Measurements from ENCODE around the gene ST6GALNAC2.

The ST6GALNAC2 gene

DNA sequence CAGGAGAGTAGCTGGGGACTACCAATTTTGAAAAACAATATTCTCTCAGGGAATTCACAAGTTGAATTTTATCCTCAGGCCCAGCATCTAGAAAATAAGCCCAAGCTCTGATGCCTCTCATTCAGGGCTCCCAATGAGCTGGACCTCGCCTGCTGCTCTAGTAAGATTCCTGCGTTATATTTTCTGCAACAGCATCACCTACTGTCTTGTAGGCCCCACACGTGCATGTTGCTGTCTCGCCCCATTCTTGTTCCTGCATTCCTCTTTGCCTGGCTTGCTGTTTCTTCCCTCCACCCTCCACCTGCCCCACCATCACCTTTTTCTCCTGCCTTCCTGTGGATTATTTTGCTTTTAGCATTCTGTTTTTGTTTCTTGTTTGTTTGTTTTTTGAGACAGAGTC, 8.3 kb upstream of the ST6GALNAC2 start:
- peaks cover 16% of the 10 kb centered on the region for H3K4me1 ChIP-seq (ENCODE audit: control insufficient read depth, insufficient read depth, low read length)
- H3K36me3 ChIP-seq (ENCODE audit: control insufficient read depth, insufficient read depth, low read length): no peaks in the 10 kb centered on the region
- no peak overlapping the region for H3K4me3 ChIP-seq (ENCODE audit: low read length)
- no peaks in the 10 kb centered on the region for H3K9me3 ChIP-seq (ENCODE audit: control insufficient read depth, low read length)
- H3K27me3 ChIP-seq (ENCODE audit: control insufficient read depth, insufficient read depth, low read length): no peaks in the 10 kb centered on the region
- H3K9ac ChIP-seq (ENCODE audit: low read length): no peak overlapping the region

DNA sequence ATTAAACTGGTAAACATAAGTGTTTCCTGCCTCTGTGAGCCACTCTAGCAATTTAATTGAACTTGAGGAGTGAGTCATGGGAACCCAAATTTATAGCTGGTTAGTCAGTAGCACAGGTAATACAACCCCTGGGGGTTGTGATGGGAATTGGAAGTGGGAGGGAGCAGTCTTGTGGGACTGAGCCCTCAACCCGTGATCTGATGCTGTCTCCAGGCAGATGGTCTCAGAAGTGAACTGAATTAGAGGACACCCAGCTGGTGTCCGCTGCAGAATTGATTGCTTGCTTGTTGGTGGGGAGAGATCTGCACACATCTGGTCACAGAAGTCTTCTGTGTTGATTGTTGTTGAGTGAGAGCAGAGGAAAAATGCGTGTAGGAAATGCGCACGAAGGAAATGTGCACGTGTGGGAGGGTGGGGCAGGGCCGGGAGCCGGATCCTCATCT, 7.7 kb upstream of the ST6GALNAC2 start:
- Histone ChIP-seq H3K27me3 (ENCODE audit: control insufficient read depth, insufficient read depth, low read length) (peaks cover 4% of the 10 kb centered on the region), H3K9me3 (ENCODE audit: control insufficient read depth, low read length) (no peaks in the 10 kb centered on the region), H3K9ac (ENCODE audit: low read length) (no peak overlapping the region), H3K4me1 (ENCODE audit: control insufficient read depth, insufficient read depth, low read length) (peaks cover 15% of the 10 kb centered on the region), H3K4me3 (ENCODE audit: low read length) (no peak overlapping the region), H3K36me3 (ENCODE audit: control insufficient read depth, insufficient read depth, low read length) (no peaks in the 10 kb centered on the region)

DNA sequence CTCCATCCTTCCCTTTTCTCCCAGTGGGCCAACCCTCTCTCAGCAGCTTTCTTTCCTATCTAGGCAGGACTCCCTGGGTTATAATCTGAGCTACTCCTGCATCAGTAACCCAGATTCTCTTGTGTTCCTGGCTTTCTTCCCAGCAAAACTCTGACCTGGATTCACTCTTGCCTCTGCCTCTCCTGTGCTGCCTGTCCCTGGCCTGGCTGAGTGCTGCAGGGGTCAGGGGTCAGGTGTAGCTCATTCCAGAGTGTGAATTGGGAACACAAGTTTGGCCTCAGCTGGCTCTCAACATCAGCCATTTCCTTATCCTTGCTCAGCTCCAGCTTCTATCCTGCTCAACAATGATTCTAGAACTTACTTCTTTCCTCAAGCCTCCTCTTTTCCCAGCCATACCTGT, 2.5 kb upstream of the ST6GALNAC2 start:
- no peak overlapping the region for H3K4me3 ChIP-seq (ENCODE audit: low read length)
- peaks cover 10% of the 10 kb centered on the region for H3K4me1 ChIP-seq (ENCODE audit: control insufficient read depth, insufficient read depth, low read length)
- no peaks in the 10 kb centered on the region for H3K9me3 ChIP-seq (ENCODE audit: control insufficient read depth, low read length)
- no peak overlapping the region for H3K9ac ChIP-seq (ENCODE audit: low read length)
- peaks cover 21% of the 10 kb centered on the region for H3K27me3 ChIP-seq (ENCODE audit: control insufficient read depth, insufficient read depth, low read length)
- no peaks in the 10 kb centered on the region for H3K36me3 ChIP-seq (ENCODE audit: control insufficient read depth, insufficient read depth, low read length)

DNA sequence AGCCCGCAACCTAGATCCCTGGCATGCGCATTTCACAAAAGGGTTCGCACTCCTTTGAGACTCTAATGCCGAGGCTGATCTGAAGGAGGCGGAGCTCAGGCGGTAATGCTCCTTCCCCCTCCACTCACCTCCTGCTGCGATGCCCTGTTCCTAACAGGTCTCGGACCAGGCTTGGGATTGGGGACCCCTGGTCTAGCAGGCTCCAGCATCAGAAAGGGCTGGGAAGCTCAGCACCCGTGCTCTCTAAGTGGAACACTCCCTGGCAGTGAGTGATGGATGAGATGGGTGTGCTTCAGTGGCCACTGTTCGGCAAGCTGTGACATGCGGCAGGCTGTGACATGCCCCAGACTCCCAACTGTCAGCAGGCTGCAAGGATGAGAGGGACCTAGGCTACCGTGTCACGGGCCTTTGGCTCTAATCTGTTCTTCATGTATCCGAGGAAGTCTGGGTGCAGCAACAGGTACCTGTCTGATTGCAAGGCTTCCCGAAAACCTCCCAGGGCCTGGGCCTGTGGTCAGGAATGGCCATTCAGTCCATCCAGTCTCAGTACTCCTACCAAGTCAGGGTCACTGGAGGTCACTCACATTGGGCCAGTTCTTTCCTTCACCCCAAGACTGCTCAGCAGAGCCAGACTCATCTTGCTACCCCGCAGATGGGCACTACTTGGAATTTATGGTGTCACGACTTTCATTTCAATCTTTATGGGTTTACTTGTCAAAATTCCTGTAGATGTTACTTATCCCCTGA, 1.3 kb upstream of the ST6GALNAC2 start:
- Histone ChIP-seq H3K36me3 (ENCODE audit: control insufficient read depth, insufficient read depth, low read length) (no peaks in the 10 kb centered on the region), H3K4me1 (ENCODE audit: control insufficient read depth, insufficient read depth, low read length) (peaks cover 10% of the 10 kb centered on the region), H3K27me3 (ENCODE audit: control insufficient read depth, insufficient read depth, low read length) (peaks cover 21% of the 10 kb centered on the region), H3K4me3 (ENCODE audit: low read length) (no peak overlapping the region), H3K9ac (ENCODE audit: low read length) (no peak overlapping the region), H3K9me3 (ENCODE audit: control insufficient read depth, low read length) (no peaks in the 10 kb centered on the region)

DNA sequence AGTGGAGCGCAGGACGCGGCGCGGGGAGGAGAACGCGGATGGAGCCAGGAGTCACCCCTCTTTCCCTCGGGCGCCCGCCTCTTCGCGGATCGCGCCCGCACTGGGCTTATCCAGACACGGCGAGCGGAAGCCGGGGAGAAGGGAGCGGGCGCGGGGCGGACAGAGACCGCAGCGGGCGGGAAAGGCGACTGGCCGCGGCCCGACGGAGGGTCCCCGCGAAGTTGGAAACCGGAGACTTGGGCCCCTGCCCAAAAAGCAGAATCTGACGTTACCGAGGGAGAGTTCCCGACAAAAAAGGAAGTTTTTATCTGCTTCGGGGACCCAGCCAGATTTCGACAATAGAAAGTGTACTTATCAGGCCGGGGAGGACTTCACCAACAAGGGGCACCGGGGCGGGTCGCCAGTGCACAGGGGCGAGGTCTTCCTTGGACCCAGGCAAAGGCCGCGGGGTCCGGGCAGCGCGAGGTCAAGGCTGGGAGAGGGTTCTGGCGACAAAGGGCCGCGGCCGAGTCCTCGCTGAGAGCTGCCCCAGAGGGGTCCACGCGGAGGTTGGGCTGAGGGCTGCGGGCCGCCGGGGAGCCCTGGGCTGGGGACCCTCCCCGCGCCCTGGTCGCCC, 519 bp downstream of the ST6GALNAC2 start:
- Histone ChIP-seq H3K36me3 (ENCODE audit: control insufficient read depth, insufficient read depth, low read length) (no peaks in the 10 kb centered on the region), H3K9me3 (ENCODE audit: control insufficient read depth, low read length) (no peaks in the 10 kb centered on the region), H3K9ac (ENCODE audit: low read length) (peak overlapping the region; percentile 82), H3K27me3 (ENCODE audit: control insufficient read depth, insufficient read depth, low read length) (peaks cover 21% of the 10 kb centered on the region), H3K4me3 (ENCODE audit: low read length) (peak overlapping the region; percentile 77), H3K4me1 (ENCODE audit: control insufficient read depth, insufficient read depth, low read length) (peaks cover 10% of the 10 kb centered on the region)

DNA sequence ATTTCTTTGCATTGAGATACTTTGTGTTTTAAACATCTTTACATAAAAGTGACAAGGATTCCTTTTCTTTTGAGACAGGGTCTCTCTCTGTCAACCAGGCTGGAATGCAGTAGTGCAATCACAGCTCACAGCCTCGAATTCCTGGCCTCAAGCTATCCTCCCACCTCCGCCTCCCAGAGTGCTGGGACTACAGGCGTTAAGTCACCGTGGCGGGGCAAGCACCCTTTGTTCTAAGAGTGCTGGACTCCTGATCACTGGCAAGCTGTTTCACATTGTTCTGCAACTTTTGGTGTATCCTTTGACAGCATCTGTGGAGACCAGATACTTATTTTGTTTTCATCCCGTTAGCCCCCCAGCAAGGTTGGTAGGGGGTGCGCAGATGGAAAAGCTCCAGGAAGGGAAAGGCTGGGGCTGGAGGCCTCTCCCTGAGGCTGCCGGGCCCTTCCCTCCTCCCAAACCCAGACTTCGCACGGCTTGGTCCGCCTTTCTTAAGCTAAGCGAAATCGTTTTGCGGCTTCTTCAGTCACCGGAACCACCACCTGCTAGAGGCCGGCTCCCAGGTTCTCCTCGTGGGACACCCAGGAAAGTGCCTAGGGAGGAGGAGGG, 1.1 kb downstream of the ST6GALNAC2 start:
- Histone ChIP-seq H3K4me3 (ENCODE audit: low read length) (peak overlapping the region; percentile 77), H3K9me3 (ENCODE audit: control insufficient read depth, low read length) (no peaks in the 10 kb centered on the region), H3K4me1 (ENCODE audit: control insufficient read depth, insufficient read depth, low read length) (peaks cover 10% of the 10 kb centered on the region), H3K36me3 (ENCODE audit: control insufficient read depth, insufficient read depth, low read length) (no peaks in the 10 kb centered on the region), H3K27me3 (ENCODE audit: control insufficient read depth, insufficient read depth, low read length) (peaks cover 21% of the 10 kb centered on the region), H3K9ac (ENCODE audit: low read length) (peak overlapping the region; percentile 82)

DNA sequence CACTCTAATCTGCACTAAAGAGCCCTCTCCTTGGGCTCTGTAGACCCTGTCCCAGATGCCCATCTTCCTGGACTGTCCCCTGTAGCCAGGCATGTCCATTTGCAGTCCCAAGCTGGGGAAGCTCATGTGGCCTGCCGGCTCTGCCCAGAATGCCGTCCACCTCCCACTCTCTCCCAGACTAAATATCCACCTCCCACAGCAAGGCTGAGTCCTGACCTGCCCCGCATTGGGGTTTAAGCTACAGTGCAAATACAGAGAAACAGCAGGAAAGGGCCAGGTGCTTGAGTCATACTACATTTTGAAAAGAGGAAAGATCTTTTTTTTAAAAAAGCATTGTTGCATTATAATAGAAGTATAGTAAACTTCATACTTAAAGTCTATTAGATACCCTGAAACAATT, 3.0 kb downstream of the ST6GALNAC2 start:
- Histone ChIP-seq H3K4me3 (ENCODE audit: low read length) (no peak overlapping the region), H3K36me3 (ENCODE audit: control insufficient read depth, insufficient read depth, low read length) (no peaks in the 10 kb centered on the region), H3K9ac (ENCODE audit: low read length) (no peak overlapping the region), H3K27me3 (ENCODE audit: control insufficient read depth, insufficient read depth, low read length) (peaks cover 10% of the 10 kb centered on the region), H3K4me1 (ENCODE audit: control insufficient read depth, insufficient read depth, low read length) (peaks cover 23% of the 10 kb centered on the region), H3K9me3 (ENCODE audit: control insufficient read depth, low read length) (no peaks in the 10 kb centered on the region)

DNA sequence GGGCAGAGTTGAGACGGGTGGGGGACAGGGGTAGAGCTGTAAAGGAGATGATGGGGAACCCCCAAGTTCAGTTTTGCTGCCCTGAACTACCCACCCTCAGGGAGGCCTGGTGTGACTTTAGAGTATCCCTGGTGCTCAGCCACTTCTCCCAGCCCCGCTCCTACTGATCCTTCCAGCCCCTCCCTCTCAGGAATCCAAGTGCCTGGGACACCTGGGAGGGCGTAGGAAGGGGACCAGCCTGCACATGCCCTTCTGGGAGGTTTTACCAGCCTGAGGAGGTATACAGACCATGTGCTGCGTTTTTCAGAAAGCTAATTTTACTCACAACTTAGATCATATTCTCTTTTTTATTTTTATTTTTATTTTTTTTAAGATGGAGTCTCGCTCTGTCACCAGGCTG, 4.1 kb downstream of the ST6GALNAC2 start:
- Histone ChIP-seq H3K36me3 (ENCODE audit: control insufficient read depth, insufficient read depth, low read length) (no peaks in the 10 kb centered on the region), H3K9ac (ENCODE audit: low read length) (no peak overlapping the region), H3K9me3 (ENCODE audit: control insufficient read depth, low read length) (no peaks in the 10 kb centered on the region), H3K4me1 (ENCODE audit: control insufficient read depth, insufficient read depth, low read length) (peaks cover 21% of the 10 kb centered on the region), H3K4me3 (ENCODE audit: low read length) (no peak overlapping the region), H3K27me3 (ENCODE audit: control insufficient read depth, insufficient read depth, low read length) (no peaks in the 10 kb centered on the region)

DNA sequence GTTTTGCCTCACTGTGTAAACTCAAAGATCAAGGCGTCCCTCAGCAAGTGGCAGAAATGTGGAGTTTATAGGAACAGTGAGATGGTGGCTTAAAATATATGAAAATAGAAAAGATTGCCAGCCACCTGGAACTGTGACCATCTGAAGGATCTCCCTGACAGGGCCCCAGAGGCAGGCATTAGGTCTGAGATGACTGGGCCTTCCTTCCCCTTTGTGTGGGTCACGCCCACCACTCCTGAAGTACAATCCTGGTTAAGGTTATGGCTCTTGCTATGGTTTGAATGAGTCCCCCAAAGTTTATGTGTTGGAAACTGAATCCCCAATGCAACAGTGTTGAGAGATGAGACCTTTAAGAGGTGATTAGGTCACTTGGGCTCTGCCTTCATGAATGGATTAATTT, 6.4 kb downstream of the ST6GALNAC2 start:
- peaks cover 17% of the 10 kb centered on the region for H3K4me1 ChIP-seq (ENCODE audit: control insufficient read depth, insufficient read depth, low read length)
- no peak overlapping the region for H3K4me3 ChIP-seq (ENCODE audit: low read length)

DNA sequence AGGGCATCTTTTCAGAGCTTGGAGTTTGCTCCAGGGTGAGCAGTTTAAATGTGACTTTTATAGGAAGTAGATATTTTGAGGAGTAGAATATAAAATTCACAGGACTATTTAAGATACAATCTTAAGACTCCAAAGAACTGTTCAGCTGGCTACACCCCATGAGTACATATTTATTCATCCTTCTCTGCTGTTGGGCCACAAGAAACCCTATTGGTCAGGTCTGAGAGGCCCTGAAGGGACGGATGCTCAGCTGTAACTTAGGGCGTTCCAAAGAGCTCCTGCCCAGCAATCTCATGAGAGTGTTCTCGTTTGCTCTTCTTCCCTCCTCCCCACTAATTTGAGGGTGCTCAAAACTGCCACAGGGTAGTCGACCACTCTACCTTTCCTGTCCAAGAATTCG, 7.3 kb downstream of the ST6GALNAC2 start:
- Histone ChIP-seq H3K36me3 (ENCODE audit: control insufficient read depth, insufficient read depth, low read length) (no peaks in the 10 kb centered on the region), H3K27me3 (ENCODE audit: control insufficient read depth, insufficient read depth, low read length) (no peaks in the 10 kb centered on the region), H3K9ac (ENCODE audit: low read length) (no peak overlapping the region), H3K4me3 (ENCODE audit: low read length) (no peak overlapping the region), H3K4me1 (ENCODE audit: control insufficient read depth, insufficient read depth, low read length) (peaks cover 17% of the 10 kb centered on the region), H3K9me3 (ENCODE audit: control insufficient read depth, low read length) (no peaks in the 10 kb centered on the region)

More for the DNA sequence above, 6.4 kb downstream of the ST6GALNAC2 start:
- Histone ChIP-seq H3K36me3 (ENCODE audit: control insufficient read depth, insufficient read depth, low read length) (no peaks in the 10 kb centered on the region), H3K9ac (ENCODE audit: low read length) (no peak overlapping the region), H3K9me3 (ENCODE audit: control insufficient read depth, low read length) (no peaks in the 10 kb centered on the region), H3K27me3 (ENCODE audit: control insufficient read depth, insufficient read depth, low read length) (no peaks in the 10 kb centered on the region)

DNA sequence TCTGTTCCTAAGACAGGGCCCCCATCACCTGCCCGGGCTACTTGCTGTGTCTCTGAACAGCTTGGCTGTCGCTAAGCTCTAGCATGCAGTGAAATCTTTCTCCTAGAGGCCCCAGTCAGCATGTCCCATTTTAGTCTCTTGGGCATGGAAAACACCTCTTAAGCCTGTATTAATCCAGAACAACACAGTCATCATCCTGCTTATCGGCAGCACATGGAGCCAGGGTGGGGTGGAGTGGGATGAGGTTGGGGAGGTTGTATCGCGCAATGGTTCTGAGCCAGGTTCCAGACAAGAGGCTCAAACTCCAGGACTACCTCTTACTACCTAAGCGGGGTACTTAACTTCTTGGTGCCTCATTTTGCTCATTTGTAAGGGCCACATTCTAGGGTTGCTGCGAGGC, 7.8 kb downstream of the ST6GALNAC2 start:
- no peaks in the 10 kb centered on the region for H3K9me3 ChIP-seq (ENCODE audit: control insufficient read depth, low read length)
- H3K4me1 ChIP-seq (ENCODE audit: control insufficient read depth, insufficient read depth, low read length): peaks cover 17% of the 10 kb centered on the region
- no peaks in the 10 kb centered on the region for H3K27me3 ChIP-seq (ENCODE audit: control insufficient read depth, insufficient read depth, low read length)
- no peaks in the 10 kb centered on the region for H3K36me3 ChIP-seq (ENCODE audit: control insufficient read depth, insufficient read depth, low read length)
- no peak overlapping the region for H3K4me3 ChIP-seq (ENCODE audit: low read length)
- H3K9ac ChIP-seq (ENCODE audit: low read length): no peak overlapping the region

DNA sequence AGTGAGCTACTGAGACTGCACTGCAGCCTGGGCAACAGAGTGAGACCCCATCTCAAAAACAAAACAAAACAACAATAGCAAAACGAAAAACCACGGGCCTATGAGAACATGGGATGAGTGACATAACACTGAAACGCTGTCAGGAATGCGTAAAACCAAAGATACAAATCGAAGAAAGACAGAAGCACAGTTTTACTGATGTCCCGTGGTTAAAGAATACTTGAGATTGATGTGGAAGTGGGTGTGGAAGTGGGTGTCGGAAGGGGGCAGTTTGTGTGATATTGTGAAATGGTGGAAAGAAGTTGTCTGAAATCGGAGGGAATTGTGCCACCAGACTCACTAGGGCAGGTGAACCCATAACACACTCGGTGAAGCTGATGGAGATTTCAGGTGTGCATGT, 9.5 kb downstream of the ST6GALNAC2 start:
- no peaks in the 10 kb centered on the region for H3K9me3 ChIP-seq (ENCODE audit: control insufficient read depth, low read length)
- H3K9ac ChIP-seq (ENCODE audit: low read length): no peak overlapping the region
- H3K36me3 ChIP-seq (ENCODE audit: control insufficient read depth, insufficient read depth, low read length): no peaks in the 10 kb centered on the region
- no peaks in the 10 kb centered on the region for H3K27me3 ChIP-seq (ENCODE audit: control insufficient read depth, insufficient read depth, low read length)
- peaks cover 17% of the 10 kb centered on the region for H3K4me1 ChIP-seq (ENCODE audit: control insufficient read depth, insufficient read depth, low read length)
- H3K4me3 ChIP-seq (ENCODE audit: low read length): no peak overlapping the region
